Left lobe of liver (tissue), 2 donors: ENCODE measurements around the gene LRRC15. TPM values are rescaled to one million over a fixed set of nuclear protein-coding genes. Genes with fewer than 3 reads are reported as not detected.

Experiments used
- ATAC-seq: fragments of 200-7000 bp; cut with Tn5 transposase; one replicate; pipeline ENCODE4 v1.9.1; 2020; ENCODE audit warnings: mild to moderate bottlenecking, moderate library complexity
- DNase-seq: peaks from one replicate; pipeline ENCODE4 v3.0.0-alpha.2; 2020; ENCODE audit warnings: low spot score
- total RNA-seq: library from RNA; stranded (reverse); gene quantifications from one replicate; pipeline ENCODE4 v1.2.1, GENCODE V29; 2021
- donor health status: DM: no; HTN: no; CAD: no; lungs with moderate emphysema.
- donor health status: DM: no; HTN: yes; CAD: no.

LRRC15 gene
- total RNA-seq, 1 donor from 2014 or later: not detected

- ATAC-seq (peak; percentile 49), DNase-seq (no peak)
Observed at GRCh38 chr3:194320744-194321243, 48.7 kb downstream of the LRRC15 start.

GRCh38 chr3:194320100-194320499 is 49.4 kb downstream of the LRRC15 start:
- ATAC-seq: no peak
- DNase-seq: no peak

GRCh38 chr3:194318511-194319161 is 50.9 kb downstream of the LRRC15 start:
- ATAC-seq (no peak), DNase-seq (no peak)

GRCh38 chr3:194316918-194317317 is 52.6 kb downstream of the LRRC15 start:
- no peak for DNase-seq

GRCh38 chr3:194315965-194316361 is 53.6 kb downstream of the LRRC15 start:
- peak; percentile 16 for ATAC-seq
- DNase-seq: no peak

More at GRCh38 chr3:194316918-194317317, 52.6 kb downstream of the LRRC15 start:
- ATAC-seq: no peak

- DNase-seq (peak; percentile 89), ATAC-seq (peak; percentile 93)
Observed at GRCh38 chr3:194315088-194315964, 54.2 kb downstream of the LRRC15 start.

- no peak for ATAC-seq
- no peak for DNase-seq
Observed at GRCh38 chr3:194314388-194315068, 55.0 kb downstream of the LRRC15 start.

- ATAC-seq (no peak), DNase-seq (no peak)
Observed at GRCh38 chr3:194313560-194314387, 55.8 kb downstream of the LRRC15 start.

GRCh38 chr3:194312743-194313281 is 56.7 kb downstream of the LRRC15 start:
- no peak for DNase-seq
- ATAC-seq: no peak

GRCh38 chr3:194312186-194312742 is 57.3 kb downstream of the LRRC15 start:
- DNase-seq: no peak
- no peak for ATAC-seq

- DNase-seq (no peak), ATAC-seq (no peak)
Observed at GRCh38 chr3:194311000-194311399, 58.5 kb downstream of the LRRC15 start.

- no peak for DNase-seq
- no peak for ATAC-seq
Observed at GRCh38 chr3:194310060-194310835, 59.3 kb downstream of the LRRC15 start.

- no peak for DNase-seq
- ATAC-seq: no peak
Observed at GRCh38 chr3:194308601-194309449, 60.7 kb downstream of the LRRC15 start.

GRCh38 chr3:194307849-194308248 is 61.7 kb downstream of the LRRC15 start:
- ATAC-seq: no peak
- DNase-seq: no peak

- no peak for ATAC-seq
- DNase-seq: no peak
Observed at GRCh38 chr3:194306771-194307640, 62.5 kb downstream of the LRRC15 start.

GRCh38 chr3:194306109-194306686 is 63.3 kb downstream of the LRRC15 start:
- ATAC-seq: no peak
- no peak for DNase-seq
